HG03159 (cell line): ENCODE results near the gene LPCAT3.
"Not testable (repeated sequence)": the region's sequence is repeated elsewhere in the genome, so short reads cannot be mapped to it uniquely, and the experiment has no call there.

Source experiments
- ATAC-seq: cut with Tn5 transposase; IDR thresholded peaks from one replicate; pipeline ENCODE4 v1.9.1; 2021; ENCODE audit warnings: mild to moderate bottlenecking, moderate library complexity; ENCODE audit not compliant: unreplicated experiment

Gene LPCAT3

GRCh38 chr12:7037411-7037810 lies 19.1 kb upstream of the LPCAT3 start:
- ATAC-seq = not testable (repeated sequence)

- no peak for ATAC-seq
Observed at GRCh38 chr12:7035463-7035862, 17.2 kb upstream of the LPCAT3 start.

GRCh38 chr12:7034464-7034863 lies 16.2 kb upstream of the LPCAT3 start:
- no peak for ATAC-seq

DNA sequence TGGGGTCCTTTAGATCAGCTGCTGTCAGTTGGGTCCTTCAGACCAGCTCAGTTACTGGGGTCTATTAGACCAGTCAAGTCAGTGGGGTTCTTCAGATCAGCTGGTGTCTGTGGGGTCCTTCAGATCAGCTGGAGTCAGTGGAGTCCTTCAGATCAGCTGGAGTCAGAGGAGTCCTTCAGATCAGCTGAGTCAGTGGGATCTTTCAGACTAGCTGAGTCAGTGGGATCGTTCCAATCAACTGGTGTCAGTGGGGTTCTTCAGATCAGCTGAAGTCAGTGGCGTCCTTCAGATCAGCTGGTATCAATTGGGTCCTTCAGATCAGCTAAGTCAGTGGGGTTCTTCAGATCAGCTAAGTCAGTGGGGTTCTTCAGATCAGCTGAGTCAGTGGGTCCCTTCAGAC lies 14.7 kb upstream of the LPCAT3 start:
- no peak for ATAC-seq

DNA sequence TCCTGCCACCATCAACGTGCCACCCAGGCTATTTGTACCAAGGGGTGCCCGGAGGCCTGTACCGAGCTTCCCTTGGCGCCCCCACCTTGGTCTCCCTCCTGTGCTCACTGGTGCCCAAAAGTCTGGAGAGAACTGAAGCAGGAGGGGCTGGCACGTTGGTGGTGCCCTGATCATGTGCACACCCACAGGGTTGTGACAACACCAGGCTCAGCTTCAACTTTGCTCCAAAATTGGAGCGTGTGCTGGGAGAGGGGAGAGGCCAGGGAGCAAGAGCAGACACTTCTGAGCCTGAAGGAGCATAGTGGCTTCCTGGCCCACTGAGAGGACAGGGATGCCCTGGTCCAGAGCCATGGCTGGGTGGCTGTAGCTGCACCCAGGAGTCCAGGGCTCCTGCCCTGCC lies 13.0 kb upstream of the LPCAT3 start:
- ATAC-seq = no peak

GRCh38 chr12:7026854-7027253 lies 8.6 kb upstream of the LPCAT3 start:
- no peak for ATAC-seq

DNA sequence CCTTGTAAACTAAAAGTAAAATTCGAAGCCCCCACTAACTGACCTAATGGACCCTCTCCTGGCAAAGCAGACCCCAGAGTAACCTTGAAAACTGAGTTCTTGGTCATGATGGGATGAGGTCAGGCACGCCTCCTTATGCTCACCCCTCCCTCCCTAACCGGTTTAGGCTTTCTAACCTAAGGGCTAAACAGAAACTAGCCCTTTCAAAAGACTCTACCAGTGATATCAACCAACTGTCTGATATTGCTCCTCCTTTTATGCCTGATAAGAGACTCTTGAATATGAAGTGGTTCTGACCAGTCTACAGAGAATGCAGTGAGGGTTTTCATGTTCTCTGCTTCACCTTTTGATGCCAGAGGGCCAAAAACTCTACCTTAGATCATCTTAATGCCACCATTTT lies 4.8 kb upstream of the LPCAT3 start:
- no peak for ATAC-seq

DNA sequence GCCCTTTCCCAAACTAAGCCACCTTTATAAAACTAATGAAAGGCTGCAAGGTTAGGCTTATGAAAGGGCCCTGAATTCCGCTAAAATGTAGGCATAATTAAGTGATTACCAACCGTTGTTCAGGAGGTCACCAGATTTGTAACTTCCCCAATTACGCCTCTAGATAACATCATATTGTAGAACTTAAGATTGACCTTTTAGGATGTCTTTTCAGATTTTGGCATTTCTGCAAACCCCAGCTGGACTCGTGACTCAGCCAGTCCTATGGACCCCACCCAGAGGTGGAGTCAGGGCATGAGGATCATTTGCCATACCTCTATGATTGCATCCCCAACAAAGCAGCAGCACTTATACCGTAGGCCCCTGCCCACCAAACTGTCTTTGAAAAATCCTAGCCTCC lies 3.7 kb upstream of the LPCAT3 start:
- ATAC-seq = no peak

DNA sequence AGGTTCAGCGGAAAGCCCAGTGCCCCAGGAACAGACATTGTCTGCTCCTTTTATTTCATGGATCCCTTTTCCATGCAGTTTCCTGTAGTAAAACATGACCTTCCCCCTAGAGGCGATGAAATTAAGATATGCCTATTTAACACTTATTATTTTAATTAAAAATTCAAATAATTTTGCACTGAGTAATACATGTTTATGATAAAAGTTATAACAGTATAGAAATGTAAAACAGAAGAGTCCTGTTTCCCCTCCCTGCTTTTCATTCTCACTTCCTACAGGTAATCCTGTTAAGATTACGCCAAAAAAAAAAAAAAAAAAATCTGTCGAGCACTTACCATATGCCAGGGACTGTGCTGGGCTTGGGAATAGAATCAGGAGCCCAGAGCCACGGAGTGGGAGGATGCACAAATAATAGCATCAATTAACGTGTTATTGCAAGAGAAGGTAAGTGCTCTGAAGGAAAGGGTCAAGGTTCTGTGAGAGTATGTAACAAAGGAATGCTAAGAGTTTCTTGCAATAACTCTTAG lies 830 bp upstream of the LPCAT3 start:
- no peak for ATAC-seq

- ATAC-seq = peak; percentile 20
Observed at GRCh38 chr12:7017870-7018349, 366 bp downstream of the LPCAT3 start.

DNA sequence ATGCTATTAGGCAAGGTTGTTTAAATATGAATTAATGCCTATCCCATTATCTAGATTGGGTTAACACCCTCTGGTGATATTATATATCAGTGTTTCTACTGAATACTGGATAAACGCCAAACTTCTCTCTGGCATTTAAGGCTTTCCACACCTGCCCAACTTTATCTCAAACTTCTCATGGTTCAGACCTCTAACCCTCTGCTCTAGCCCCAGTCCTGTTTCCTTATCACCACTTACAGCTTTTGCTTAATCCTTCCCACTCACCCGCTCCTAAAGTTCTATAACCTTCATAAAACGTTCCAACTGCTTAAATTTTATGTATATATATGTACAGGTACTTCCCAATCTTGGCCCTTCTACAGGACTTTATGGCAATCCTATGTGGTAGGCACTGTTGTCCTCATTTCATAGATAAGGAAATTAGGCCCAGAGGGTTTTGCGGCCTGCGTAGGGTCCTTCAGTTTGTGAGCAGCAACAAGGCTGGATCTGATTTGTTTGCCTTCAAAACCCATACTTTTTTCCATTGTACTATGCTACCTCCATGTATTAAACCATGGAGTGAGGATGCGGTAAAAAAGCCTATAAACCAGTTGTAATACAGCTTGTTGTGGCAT lies 1.2 kb downstream of the LPCAT3 start:
- ATAC-seq = no peak

DNA sequence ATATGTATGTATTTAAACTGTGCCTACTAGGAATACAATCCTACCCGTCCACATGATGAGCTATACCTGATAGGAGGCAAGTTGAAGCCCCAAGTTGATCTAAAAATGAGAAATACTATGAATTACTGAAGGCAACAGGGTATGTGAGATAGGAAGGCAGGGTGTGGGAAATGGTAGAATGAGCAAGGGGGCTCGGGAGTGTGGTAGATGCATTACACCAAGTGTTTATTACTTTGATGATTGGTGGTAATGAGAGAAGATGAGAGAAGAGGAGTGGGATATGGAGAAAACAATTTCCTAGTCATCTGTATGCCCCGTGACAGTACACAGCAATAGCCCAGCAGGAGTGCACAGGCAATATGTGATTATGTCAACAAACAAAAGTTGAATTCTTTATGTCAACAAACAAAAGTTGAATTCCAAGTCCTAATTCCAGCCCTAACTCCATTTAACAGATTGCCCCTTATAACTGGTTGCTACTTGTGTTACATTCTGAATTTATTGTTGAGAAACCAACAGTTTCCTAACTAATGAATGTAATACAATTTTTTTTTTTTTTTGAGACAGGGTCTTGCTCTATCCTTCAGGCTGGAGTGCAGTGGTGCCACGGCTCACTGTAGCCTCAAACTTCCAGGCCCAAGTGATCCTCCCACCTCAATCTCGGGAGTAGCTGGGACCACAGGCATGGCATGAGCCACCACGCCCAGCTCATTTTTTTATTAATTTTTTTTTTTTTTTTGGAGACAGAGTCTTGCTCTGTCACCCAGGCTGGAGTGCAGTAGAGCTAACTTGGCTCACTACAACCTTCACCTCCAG lies 2.5 kb downstream of the LPCAT3 start:
- ATAC-seq = no peak

- ATAC-seq = no peak
Observed at GRCh38 chr12:7013101-7013500, 5.2 kb downstream of the LPCAT3 start.

- no peak for ATAC-seq
Observed at GRCh38 chr12:7012024-7012607, 6.2 kb downstream of the LPCAT3 start.

- ATAC-seq = not testable (repeated sequence)
Observed at GRCh38 chr12:7011398-7011797, 6.9 kb downstream of the LPCAT3 start.

- ATAC-seq = no peak
Observed at GRCh38 chr12:7009512-7009911, 8.8 kb downstream of the LPCAT3 start.

DNA sequence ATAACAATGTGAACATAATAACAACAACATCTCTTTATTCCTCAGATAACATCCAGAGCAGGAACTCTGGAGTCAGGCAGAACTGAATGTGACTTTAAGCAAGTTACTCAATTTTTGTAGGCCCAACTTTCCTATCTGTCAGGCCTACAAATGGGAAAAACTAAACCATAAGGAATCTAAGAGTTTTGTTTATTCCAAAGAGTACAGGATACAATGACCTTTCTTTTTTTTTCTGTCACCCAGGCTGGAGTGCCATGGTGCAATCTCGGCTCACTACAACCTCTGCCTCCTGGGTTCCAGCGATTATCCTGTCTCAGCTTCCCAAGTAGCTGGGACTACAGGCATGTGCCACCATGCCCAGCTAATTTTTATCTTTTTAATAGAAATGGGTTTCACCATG lies 9.4 kb downstream of the LPCAT3 start:
- no peak for ATAC-seq

GRCh38 chr12:7006639-7007038 lies 11.6 kb downstream of the LPCAT3 start:
- no peak for ATAC-seq

GRCh38 chr12:7005311-7005710 lies 13.0 kb downstream of the LPCAT3 start:
- ATAC-seq = no peak

DNA sequence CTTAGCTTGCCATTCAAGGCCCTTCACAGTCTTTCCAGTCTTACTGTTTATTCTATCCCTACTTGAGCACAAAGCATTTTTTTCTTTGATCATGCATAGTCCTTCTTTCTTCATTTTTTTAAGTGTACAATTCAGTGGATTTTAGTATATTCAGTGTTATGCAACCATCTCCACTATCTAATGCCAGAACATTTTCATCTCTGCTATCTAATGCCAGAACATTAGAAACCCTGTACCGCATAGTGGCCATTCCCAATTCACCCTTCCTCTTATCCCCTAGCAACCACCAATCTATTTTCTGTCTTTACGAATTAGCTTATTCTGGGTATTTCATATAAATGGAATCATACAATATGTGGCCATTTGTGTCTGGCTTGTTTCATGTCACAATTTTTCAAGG lies 13.4 kb downstream of the LPCAT3 start:
- ATAC-seq = no peak

DNA sequence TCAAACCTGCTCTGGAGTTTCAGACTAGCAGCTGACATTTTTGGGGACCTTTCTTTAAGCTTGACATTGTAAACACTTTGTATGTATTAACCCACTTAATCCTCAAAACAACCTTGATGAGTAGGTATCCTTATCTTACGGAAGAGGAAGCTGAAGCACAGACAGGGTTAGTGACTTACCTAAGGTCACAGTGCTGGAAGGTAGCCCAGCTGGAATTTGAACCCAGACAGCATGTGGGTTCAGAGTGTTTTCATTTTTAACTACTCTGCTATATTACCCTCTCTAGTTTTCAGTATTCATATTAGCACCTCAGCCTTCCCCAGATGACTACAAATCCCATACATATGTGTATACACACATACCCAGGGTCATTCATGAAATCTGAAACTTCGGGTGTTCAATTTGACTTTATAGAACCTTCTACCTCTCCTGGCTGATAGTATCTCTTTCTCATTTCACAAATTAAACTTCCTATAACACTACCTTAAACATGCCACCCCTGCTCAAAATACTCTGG lies 13.9 kb downstream of the LPCAT3 start:
- ATAC-seq = no peak
